K562 (cell line): ENCODE measurements around the gene LY6G6C. TPM values are rescaled to one million over a fixed set of nuclear protein-coding genes. Genes with fewer than 3 reads are reported as not detected.

Source experiments
- DNMT1 ChIP-seq: fragments of 450-650 bp; IDR thresholded peaks from 2 replicates; pipeline ENCODE4 v1.6.1; 2016; ENCODE audit warnings: antibody characterized with exemption, mild to moderate bottlenecking
- GTF2F1 ChIP-seq: IDR thresholded peaks from 2 replicates; pipeline ENCODE4 v1.6.1; 2011; ENCODE audit warnings: low read depth, low read length, improper control_type of control experiment
- JUN ChIP-seq, 2 experiments: sonication (generic) in 1 of 2; formaldehyde crosslinking in 1 of 2; IDR thresholded peaks; 2 replicates each; pipeline versions ENCODE4 v1.6.1 to v1.8.0; 2012 to 2022; ENCODE audit warnings: borderline replicate concordance in 2 of 2, mild to moderate bottlenecking in 2 of 2, improper control_type of control experiment in 1 of 2, low read depth in 1 of 2, low read length in 1 of 2, missing genetic modification reagents in 1 of 2
- KAT7 ChIP-seq: sonication (generic); formaldehyde crosslinking; IDR thresholded peaks from 2 replicates; pipeline ENCODE4 v1.8.0; 2022; ENCODE audit warnings: missing genetic modification reagents, mild to moderate bottlenecking, borderline replicate concordance
- KDM1A ChIP-seq, 2 experiments: fragments of 450-650 bp; IDR thresholded peaks; 2 replicates each; pipeline ENCODE4 v1.6.1; 2016; ENCODE audit warnings: mild to moderate bottlenecking in 2 of 2
- MYNN ChIP-seq, 2 experiments: sonication (generic); formaldehyde crosslinking in 1 of 2; IDR thresholded peaks; 2 replicates each; pipeline versions ENCODE4 v1.5.0 to v1.6.1; 2016 to 2020; ENCODE audit warnings: antibody characterized with exemption in 1 of 2, missing genetic modification reagents in 1 of 2
- PRPF4 ChIP-seq: fragments of 200-400 bp; formaldehyde crosslinking; IDR thresholded peaks from one replicate; pipeline ENCODE4 v1.6.1; 2017; ENCODE audit warnings: low read length, low read depth, mild to moderate bottlenecking; ENCODE audit not compliant: insufficient read depth, poor library complexity, severe bottlenecking
- RBM17 ChIP-seq: fragments of 200-400 bp; formaldehyde crosslinking; IDR thresholded peaks from 2 replicates; pipeline ENCODE4 v1.6.1; 2017; ENCODE audit warnings: low read depth, mild to moderate bottlenecking, low read length, borderline replicate concordance
- TAF9B ChIP-seq: fragments of 450-650 bp; IDR thresholded peaks from 2 replicates; pipeline ENCODE4 v1.6.1; 2018; ENCODE audit warnings: mild to moderate bottlenecking; ENCODE audit not compliant: partially characterized antibody
- ZNF347 ChIP-seq: fragments of 450-650 bp; formaldehyde crosslinking; IDR thresholded peaks from 2 replicates; pipeline ENCODE4 v1.4.0; 2020; ENCODE audit warnings: low read depth, mild to moderate bottlenecking, moderate library complexity
- ZNF551 ChIP-seq: fragments of 250-450 bp; sonication (Bioruptor Pico); IDR thresholded peaks from 2 replicates; pipeline ENCODE4 v1.5.0; 2021; ENCODE audit warnings: mild to moderate bottlenecking, moderate library complexity
- ZNF592 ChIP-seq: fragments of 450-650 bp; IDR thresholded peaks from 2 replicates; pipeline ENCODE4 v1.6.1; 2017; ENCODE audit warnings: antibody characterized with exemption, mild to moderate bottlenecking
- ZNF668 ChIP-seq: fragments of 250-450 bp; sonication (Bioruptor Pico); IDR thresholded peaks from 2 replicates; pipeline ENCODE4 v1.8.0; 2022; ENCODE audit warnings: mild to moderate bottlenecking, inconsistent platforms
- polyA plus RNA-seq, 8 experiments: library from polyadenylated mRNA; depleted of rRNA in 4 of 8; stranded (reverse) in 5 of 8; unstranded in 3 of 8; fragments of >200 nt; fragmentation: Nextera tagmentation in 2 of 8; fragmentation: Illumina TruSeq in 1 of 8; extraction: Ambion mirVana in 2 of 8; extraction: Trizol in 1 of 8; gene quantifications; 2 replicates each; pipeline versions ENCODE4 v1.2.1 to v1.2.3, GENCODE V29; 2011 to 2014; ENCODE audit warnings: inconsistent platforms in 1 of 8, missing spikeins in 1 of 8
- total RNA-seq, 7 experiments: library from RNA; depleted of rRNA in 6 of 7; stranded (reverse); fragments of >200 nt in 6 of 7; fragmentation: Illumina TruSeq in 2 of 7; extraction: Trizol in 2 of 7; gene quantifications; 2 replicates each; pipeline versions ENCODE4 v1.2.1 to v1.2.3, GENCODE V29; 2011 to 2021; ENCODE audit warnings: low replicate concordance in 1 of 7
- TF ChIP-seq, protein P1 (sequence below): sonication (generic); formaldehyde crosslinking; IDR thresholded peaks from 2 replicates; pipeline ENCODE4 v1.8.0; 2023; ENCODE audit warnings: mild to moderate bottlenecking, missing genetic modification reagents
- TF ChIP-seq, protein P2 (sequence below): fragments of 450-650 bp; formaldehyde crosslinking; IDR thresholded peaks from 2 replicates; pipeline ENCODE4 v1.4.0; 2020; ENCODE audit warnings: mild to moderate bottlenecking, mixed read lengths
- TF ChIP-seq, protein P3 (sequence below): sonication (generic); formaldehyde crosslinking; IDR thresholded peaks from 2 replicates; pipeline ENCODE4 v1.8.0; 2022; ENCODE audit warnings: missing genetic modification reagents, mild to moderate bottlenecking, borderline replicate concordance

The LY6G6C gene
- total and polyA plus RNA-seq, 9 of the 15 experiments (the other 6 are each of a cell fraction or from before 2014, with no cell fraction given) = 0.06 to 0.20 TPM; not detected in 7

DNA sequence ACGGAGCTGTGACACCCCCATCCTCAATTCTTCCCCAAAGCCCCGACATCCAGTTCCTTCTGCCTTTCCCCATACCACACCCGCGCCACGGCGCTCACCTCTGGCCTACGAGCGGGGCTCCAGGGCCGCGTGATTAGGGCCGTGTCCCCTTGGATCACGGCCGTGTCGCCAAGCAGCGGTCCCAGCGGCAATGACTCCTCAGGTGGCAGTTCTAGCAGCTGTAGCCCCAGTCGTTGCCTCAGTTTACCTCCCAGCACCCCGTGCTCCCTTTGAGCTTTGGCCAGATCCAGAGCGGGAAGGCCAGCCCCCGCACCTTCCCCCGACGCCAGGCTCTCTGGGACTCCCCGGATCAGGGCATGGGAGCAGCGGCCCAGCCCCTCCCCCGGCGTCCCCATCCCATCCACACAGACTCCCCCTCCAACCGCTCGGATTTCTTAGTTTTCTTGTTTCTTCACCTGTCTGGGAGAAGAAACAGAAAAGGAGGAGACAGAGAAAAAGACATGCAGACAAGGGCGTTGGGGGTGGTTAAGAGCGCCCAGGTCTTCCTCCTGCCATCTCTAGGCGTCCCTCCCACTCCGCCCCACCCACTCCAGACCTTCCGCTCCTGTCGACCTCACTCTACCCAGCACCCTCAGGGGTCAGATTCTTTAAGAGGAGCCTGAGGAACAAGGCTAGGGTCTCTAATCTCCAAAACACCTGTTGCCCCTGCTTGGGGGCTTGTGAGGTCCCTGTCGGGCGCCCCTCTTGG is 7.4 kb upstream of the LY6G6C start, which contains the start of gene DDAH2 (continued):
- TF ChIP-seq, protein P1, sequence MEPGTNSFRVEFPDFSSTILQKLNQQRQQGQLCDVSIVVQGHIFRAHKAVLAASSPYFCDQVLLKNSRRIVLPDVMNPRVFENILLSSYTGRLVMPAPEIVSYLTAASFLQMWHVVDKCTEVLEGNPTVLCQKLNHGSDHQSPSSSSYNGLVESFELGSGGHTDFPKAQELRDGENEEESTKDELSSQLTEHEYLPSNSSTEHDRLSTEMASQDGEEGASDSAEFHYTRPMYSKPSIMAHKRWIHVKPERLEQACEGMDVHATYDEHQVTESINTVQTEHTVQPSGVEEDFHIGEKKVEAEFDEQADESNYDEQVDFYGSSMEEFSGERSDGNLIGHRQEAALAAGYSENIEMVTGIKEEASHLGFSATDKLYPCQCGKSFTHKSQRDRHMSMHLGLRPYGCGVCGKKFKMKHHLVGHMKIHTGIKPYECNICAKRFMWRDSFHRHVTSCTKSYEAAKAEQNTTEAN (CRISPR knock-in tag) = no peak; the same call in 1 of the 2 replicates
- TF ChIP-seq DNMT1 (no peak), KDM1A (IDR thresholded peaks at IDR 0.05) (no peak), TAF9B (no peak), ZNF347 (no peak), RBM17 (no peak), JUN (IDR thresholded peaks at IDR 0.05; ENCODE audit: borderline replicate concordance, low read depth, low read length) (no peak), JUN (CRISPR knock-in tag; IDR thresholded peaks at IDR 0.05; ENCODE audit: borderline replicate concordance) (no peak; the same call in 1 of the 2 replicates), PRPF4 (peak; percentile 28), GTF2F1 (no peak), ZNF592 (no peak), ZNF551 (CRISPR knock-in tag) (no peak), KAT7 (CRISPR knock-in tag) (no peak), ZNF668 (CRISPR knock-in tag) (no peak), MYNN (IDR thresholded peaks at IDR 0.05) (no peak), MYNN (CRISPR knock-in tag; IDR thresholded peaks at IDR 0.05) (no peak)
- TF ChIP-seq, protein P2, sequence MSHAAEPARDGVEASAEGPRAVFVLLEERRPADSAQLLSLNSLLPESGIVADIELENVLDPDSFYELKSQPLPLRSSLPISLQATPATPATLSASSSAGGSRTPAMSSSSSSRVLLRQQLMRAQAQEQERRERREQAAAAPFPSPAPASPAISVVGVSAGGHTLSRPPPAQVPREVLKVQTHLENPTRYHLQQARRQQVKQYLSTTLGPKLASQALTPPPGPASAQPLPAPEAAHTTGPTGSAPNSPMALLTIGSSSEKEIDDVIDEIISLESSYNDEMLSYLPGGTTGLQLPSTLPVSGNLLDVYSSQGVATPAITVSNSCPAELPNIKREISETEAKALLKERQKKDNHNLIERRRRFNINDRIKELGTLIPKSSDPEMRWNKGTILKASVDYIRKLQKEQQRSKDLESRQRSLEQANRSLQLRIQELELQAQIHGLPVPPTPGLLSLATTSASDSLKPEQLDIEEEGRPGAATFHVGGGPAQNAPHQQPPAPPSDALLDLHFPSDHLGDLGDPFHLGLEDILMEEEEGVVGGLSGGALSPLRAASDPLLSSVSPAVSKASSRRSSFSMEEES (CRISPR knock-in tag) = no peak
- TF ChIP-seq, protein P3, sequence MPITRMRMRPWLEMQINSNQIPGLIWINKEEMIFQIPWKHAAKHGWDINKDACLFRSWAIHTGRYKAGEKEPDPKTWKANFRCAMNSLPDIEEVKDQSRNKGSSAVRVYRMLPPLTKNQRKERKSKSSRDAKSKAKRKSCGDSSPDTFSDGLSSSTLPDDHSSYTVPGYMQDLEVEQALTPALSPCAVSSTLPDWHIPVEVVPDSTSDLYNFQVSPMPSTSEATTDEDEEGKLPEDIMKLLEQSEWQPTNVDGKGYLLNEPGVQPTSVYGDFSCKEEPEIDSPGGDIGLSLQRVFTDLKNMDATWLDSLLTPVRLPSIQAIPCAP (CRISPR knock-in tag) = peak; percentile 28; the same call in 1 of the 2 replicates
